Activated T-cell treated with anti-CD3 and anti-CD28 coated beads, Interleukin-2, amount 50 U/mL, for 24 hours (primary cell): ENCODE data around the gene FAM228B.

Source experiments
- DNase-seq: peaks from one replicate; pipeline ENCODE4 v3.0.0-alpha.2; 2020
- H3K27ac Mint-ChIP-seq: 2 replicates; pipeline ENCODE4 v1.8.0; 2020; ENCODE audit warnings: mild to moderate bottlenecking, mixed read lengths
- H3K27me3 Mint-ChIP-seq: 2 replicates; pipeline ENCODE4 v1.8.0; 2020; ENCODE audit warnings: mixed read lengths
- H3K36me3 Mint-ChIP-seq: 2 replicates; pipeline ENCODE4 v1.8.0; 2020; ENCODE audit warnings: low read depth, mixed read lengths
- H3K4me1 Mint-ChIP-seq: 2 replicates; pipeline ENCODE4 v1.8.0; 2020; ENCODE audit warnings: low read depth, mixed read lengths
- H3K4me3 Mint-ChIP-seq: 2 replicates; pipeline ENCODE4 v1.8.0; 2020; ENCODE audit warnings: mild to moderate bottlenecking, moderate library complexity, mixed read lengths
- H3K9me3 Mint-ChIP-seq: 2 replicates; pipeline ENCODE4 v1.8.0; 2020; ENCODE audit warnings: mixed read lengths

FAM228B gene

DNA sequence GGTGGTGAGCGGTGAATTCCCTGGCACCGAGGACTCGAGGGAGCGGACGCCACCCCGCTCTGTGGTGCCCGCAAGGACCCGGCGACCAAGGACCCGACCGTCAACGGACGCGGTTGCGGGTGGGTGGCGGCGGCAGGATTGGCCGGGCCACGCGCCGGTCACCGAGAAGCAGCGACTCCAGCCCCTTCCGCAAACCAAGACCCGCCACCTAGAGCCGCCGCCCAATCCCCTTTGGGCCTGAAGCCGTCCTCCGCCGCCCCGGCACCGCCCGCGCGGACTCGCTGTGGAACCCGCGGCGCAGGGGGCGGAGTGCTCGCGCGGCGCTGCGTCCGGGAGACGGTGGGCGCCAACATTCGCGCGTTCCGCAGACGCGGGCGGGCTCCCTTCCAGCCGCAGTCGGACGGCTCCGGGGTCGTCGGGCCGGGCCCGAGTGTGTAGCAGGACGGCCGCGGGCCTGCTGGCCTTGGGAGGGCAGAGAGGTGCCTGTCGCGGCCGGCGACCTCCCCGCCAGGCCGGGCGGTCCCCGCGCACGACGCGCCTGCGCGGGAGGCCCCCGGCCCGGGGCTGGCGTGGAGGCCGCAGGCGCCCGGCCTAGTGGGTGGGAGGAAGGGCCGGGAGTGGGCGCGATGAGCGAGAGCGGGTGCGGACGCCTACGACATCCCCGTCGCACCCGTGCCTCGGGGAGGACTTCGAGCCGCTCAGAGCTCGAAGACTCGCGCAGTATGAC, at the start of gene FAM228B, which contains the start of gene PFN4:
FAM228B (plus strand) TSS at position 275 of the 727 bp plus-strand sequence. CDS start 893 bp downstream, outside the sequence.
PFN4 (minus strand) TSS at position 140 of the 727 bp plus-strand sequence. CDS start 799 bp downstream, outside the sequence.
- peaks cover 3% of the 10 kb centered on the region for H3K27me3 Mint-ChIP-seq
- peak within 1 kb of the TSS; percentile 81 for H3K27ac Mint-ChIP-seq
- H3K36me3 Mint-ChIP-seq = no peaks in the 10 kb centered on the region
- DNase-seq = peak; percentile 82
- no peaks in the 10 kb centered on the region for H3K9me3 Mint-ChIP-seq
- H3K4me1 Mint-ChIP-seq = peaks cover 11% of the 10 kb centered on the region
- peak within 1 kb of the TSS; percentile 78 for H3K4me3 Mint-ChIP-seq

DNA sequence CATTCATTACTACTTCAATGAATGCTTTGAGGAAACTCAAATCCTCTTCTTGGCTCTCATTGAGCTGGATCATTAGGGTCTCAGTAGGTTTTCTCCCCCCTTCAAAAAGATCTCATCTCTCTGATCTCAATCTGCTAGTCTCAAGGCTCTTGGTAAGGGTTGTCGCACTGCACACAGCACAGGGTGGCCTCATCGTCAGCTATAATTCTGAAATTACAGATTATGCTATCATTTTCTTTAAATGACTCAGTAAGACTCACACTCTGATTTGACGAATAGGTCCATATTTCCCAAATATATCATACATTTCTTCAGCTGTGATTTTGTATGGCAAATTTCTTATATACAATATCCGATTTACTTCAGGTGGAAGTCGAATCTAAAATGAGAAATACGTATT, 49.5 kb upstream of the FAM228B start:
- Mint-ChIP-seq H3K27me3 (no peaks in the 10 kb centered on the region), H3K4me1 (peaks cover 46% of the 10 kb centered on the region), H3K36me3 (peaks cover 64% of the 10 kb centered on the region), H3K27ac (peak overlapping the region; percentile 85), H3K4me3 (peak overlapping the region; percentile 98), H3K9me3 (no peaks in the 10 kb centered on the region)
- DNase-seq = no peak

DNA sequence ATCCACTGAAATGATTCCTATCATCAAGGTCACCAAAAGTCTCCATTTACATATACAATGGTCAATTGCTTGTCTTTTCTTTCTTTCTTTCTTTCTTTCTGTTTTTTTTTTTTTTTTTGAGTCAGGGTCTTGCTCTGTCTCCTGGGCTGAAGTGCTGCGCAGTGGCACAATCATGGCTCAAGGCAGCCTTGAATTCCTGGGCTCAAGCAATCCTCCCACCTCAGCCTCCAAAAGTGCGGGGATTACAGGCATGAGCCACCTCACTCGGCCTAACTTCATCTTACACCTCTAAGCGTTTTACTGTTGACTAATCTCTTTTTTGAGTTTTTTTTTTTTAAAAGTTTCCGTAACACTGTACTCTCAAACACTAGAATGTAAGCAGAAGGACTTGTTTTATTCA, 48.0 kb upstream of the FAM228B start:
- H3K9me3 Mint-ChIP-seq = no peaks in the 10 kb centered on the region
- peaks cover 46% of the 10 kb centered on the region for H3K4me1 Mint-ChIP-seq

DNA sequence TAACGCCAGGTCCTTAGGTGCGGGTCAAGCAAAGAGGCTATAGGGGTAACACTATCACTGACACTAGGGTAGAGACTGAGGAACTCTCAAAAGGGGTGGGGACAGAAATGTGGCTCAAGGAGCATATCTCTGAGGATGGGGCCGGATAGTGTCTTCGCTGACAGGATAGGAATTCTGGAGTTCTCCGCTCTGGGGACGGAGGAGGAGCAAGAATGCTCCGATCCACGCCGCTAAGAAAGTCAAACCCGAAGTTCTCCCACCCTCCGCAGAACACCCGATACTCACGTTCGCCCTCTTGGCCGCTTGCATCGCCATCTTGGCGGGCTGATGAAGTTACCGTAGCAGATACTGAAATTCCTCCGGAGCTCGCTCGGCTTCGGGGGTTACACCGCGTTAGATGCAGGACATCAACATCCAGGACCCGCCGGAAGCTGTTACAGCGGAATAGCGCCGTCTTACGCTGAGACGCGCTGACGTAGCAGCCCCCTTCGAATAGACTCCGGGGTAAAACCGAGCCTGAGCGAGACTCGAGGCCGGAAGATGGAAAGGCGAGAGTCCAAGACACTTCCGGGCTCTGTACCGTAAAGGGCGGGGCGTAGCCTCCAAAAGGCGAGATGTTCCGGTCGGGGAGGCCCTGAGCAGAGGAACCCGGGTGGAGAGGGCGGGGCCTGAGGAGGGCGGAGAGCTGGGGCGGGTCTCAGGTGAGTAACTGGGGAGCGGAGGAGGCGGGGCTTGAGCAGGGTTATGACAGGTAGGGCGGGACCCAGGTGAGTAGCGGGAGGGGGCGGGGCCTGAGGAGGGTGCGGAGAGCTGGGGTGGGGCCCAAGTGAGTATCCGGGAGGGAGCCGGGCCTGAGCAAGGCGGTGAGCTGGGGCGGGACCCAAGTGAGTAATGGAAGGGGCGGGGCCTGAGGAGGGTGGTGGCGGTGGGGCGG, 47.1 kb upstream of the FAM228B start, which contains the start of gene SF3B6:
SF3B6 (minus strand) TSS at position 412 of the 934 bp plus-strand sequence; CDS start at position 315, 97 bp downstream.
- Mint-ChIP-seq H3K4me1 (peaks cover 46% of the 10 kb centered on the region), H3K4me3 (peak within 1 kb of the TSS; percentile 98), H3K27ac (peak within 1 kb of the TSS; percentile 97), H3K9me3 (no peaks in the 10 kb centered on the region), H3K27me3 (no peaks in the 10 kb centered on the region), H3K36me3 (peaks cover 48% of the 10 kb centered on the region)
- DNase-seq = peak; percentile 99

More for the DNA sequence above, 48.0 kb upstream of the FAM228B start:
- DNase-seq = no peak
- peak overlapping the region; percentile 98 for H3K4me3 Mint-ChIP-seq
- peaks cover 50% of the 10 kb centered on the region for H3K36me3 Mint-ChIP-seq
- no peaks in the 10 kb centered on the region for H3K27me3 Mint-ChIP-seq
- H3K27ac Mint-ChIP-seq = peak overlapping the region; percentile 97

DNA sequence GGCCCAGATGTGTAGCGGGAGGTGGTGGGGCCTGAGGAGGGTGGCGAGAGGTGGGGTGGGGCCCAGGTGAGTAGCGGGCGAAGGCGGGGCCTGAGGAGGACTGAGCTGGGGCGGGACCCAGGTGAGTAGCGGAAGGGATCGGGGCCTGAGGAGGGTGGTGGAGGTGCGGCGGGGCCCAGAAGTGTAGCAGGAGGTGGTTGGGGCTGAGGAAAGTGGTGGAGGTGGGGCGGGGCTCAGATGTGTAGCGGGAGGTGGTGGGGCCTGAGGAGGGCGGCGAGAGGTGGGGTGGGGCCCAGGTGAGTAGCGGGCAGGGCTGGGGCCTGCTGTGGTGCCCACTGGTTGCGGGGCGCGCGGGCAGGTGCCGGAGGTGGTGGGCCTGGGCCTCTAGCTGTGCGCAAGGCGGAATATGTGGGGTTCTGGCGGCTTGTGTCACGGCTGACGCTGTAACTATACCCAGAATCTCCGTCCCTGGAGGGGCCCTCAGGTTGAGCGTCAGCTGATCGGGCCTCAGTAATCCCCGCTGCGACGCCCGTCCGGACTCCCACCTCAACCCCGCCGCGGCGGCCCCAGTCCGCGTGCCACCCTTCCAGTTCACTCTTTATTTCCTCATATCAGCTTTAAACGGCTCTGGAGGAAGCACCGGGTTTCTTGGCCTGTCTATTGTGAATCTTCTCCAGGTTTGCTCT, 46.3 kb upstream of the FAM228B start:
- Mint-ChIP-seq H3K9me3 (no peaks in the 10 kb centered on the region), H3K36me3 (peaks cover 42% of the 10 kb centered on the region), H3K27me3 (no peaks in the 10 kb centered on the region), H3K4me1 (peaks cover 41% of the 10 kb centered on the region), H3K4me3 (peak overlapping the region; percentile 98), H3K27ac (peak overlapping the region; percentile 97)
- DNase-seq = no peak

DNA sequence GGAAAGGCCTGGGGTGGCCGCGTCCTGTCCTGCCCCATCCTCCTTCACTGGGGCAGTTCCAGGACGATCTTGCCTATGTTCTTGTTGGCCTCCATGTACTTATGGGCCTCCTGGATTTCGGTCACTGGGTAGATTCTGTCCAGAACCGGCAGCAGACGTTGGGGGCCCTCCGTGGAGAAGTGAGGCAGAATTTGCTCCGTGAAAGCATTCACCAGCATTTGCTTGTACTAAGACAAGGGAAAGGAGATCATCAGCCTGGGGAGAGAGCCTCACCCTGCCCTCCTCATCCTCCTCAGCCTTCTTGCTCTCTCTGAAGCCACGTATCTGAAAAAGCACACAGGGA, 45.8 kb upstream of the FAM228B start:
- Mint-ChIP-seq H3K27ac (peak overlapping the region; percentile 71), H3K4me1 (peaks cover 37% of the 10 kb centered on the region), H3K27me3 (no peaks in the 10 kb centered on the region), H3K9me3 (no peaks in the 10 kb centered on the region), H3K36me3 (peaks cover 42% of the 10 kb centered on the region), H3K4me3 (peak overlapping the region; percentile 98)
- no peak for DNase-seq

DNA sequence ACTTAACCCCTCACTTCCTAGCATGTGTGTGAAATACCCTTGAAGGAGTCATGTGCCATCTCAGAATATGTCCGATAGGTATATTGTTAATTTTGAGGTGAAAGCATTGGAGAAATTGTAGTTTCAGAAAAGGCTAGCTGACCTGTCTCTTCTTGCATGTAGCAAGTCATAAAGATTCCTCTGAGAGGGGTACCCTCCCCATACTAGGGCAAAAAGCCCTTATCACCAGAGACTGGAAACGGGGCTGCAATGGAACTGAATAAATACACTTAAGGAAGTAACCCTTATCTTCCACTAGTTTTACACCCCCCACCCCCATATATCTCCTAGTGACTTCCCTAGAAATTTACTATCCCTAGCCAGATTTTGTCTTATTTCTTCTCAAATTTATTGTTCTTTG, 45.4 kb upstream of the FAM228B start:
- H3K36me3 Mint-ChIP-seq = peaks cover 42% of the 10 kb centered on the region
- H3K27ac Mint-ChIP-seq = peak overlapping the region; percentile 71
- H3K4me3 Mint-ChIP-seq = peak overlapping the region; percentile 98
- DNase-seq = no peak
- H3K27me3 Mint-ChIP-seq = no peaks in the 10 kb centered on the region
- peaks cover 34% of the 10 kb centered on the region for H3K4me1 Mint-ChIP-seq
- no peaks in the 10 kb centered on the region for H3K9me3 Mint-ChIP-seq

DNA sequence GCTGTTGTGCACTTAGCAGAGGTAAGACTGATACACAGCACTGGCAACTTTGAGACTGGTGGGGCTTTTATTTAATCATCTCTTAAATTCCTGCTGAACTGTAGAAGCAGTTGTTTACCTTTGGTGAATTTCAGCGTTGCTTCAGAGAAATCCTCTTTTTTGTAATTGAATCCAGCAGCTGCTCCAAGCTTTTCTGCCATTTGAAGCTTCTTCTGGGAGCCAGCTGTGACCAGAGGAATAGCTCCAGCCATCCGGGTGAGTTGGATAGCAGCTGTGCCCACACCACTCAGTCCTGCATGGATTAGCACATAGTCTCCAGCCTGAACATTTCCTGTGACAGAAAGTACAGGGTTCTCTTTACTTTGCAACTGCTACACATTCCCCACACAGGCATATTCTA, 42.6 kb upstream of the FAM228B start:
- peaks cover 26% of the 10 kb centered on the region for H3K4me1 Mint-ChIP-seq
- no peaks in the 10 kb centered on the region for H3K27me3 Mint-ChIP-seq
- DNase-seq = no peak
- no peak overlapping the region for H3K4me3 Mint-ChIP-seq
- peaks cover 17% of the 10 kb centered on the region for H3K36me3 Mint-ChIP-seq
- H3K9me3 Mint-ChIP-seq = no peaks in the 10 kb centered on the region
- no peak overlapping the region for H3K27ac Mint-ChIP-seq

DNA sequence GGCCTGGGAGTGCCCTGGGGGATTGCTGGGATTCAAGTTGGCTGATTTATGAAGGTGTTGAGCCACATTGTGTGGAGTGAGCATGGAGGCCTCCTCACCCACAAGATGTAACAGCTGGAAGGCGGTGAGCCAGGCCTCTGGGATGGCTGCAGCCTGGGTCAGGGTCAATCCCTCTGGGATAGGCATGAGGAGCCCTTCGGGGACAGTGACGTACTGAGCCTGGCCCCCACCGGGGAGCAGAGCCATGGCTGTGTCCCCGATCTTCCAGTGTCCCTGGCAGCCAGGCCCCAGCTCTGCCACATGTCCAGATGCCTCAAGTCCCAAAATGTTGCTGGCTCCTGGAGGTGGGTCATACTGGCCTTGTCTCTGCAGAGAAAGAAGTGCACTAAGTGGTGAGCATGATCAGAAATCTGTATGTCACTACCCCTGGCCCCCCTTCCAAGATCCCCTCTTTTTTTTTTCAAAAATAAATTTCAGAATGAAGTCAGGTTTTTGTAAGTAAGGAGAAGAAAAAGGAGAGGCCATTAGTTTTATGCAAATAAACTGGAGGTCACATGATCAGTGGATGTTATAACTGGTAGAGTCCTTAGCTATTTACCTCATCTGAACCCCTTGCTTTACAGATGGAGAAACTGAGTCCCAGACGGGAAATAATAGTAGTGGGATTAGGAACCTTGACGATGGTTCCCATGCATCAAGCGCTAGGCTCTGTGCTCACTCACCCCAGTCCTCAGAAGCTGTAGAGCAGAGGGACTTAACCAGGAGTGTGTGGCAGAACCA, 40.3 kb upstream of the FAM228B start:
- Mint-ChIP-seq H3K9me3 (no peaks in the 10 kb centered on the region), H3K27me3 (no peaks in the 10 kb centered on the region), H3K27ac (peak overlapping the region; percentile 84)

DNA sequence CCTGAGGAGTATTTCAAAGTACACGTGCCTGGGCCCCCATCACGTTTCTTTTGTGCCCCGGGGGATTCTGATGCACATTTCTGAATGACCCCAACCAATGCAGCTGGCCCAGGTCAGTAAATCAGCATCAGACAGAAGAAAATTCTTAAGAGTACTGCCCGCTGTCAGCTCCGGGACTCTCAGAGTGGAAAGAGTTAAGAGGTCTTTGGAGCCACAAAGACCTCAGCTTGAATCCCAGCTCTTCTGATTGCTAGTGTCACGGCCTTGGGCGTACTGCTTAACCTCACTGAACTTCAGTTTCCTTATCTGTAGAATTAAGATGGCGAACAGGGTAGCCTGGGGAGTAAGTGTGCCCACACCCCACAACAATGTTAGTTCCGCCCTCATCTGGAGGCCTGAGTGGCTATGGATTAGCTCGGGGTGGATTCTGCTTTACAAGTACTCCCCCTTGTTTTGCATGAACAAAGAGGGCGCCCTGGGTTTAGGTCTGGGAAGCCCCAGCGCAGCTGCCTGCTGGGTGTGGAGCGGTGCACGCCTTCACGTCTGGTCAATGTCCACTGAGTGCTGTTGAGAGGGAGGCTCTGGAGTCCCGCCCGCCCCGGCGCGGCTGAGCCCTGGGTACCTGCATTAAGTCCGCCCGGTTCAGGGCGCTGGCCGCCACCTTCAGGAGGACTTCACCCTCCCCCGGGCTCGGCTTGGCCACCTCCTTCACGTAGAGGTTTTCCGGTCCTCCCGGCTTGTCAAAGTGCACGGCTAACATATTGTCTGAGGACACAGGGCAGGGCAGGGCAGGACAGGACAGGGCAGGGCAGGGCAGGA, 39.5 kb upstream of the FAM228B start:
- Mint-ChIP-seq H3K36me3 (peaks cover 14% of the 10 kb centered on the region), H3K27me3 (no peaks in the 10 kb centered on the region), H3K4me1 (peaks cover 18% of the 10 kb centered on the region), H3K27ac (peak overlapping the region; percentile 84), H3K9me3 (no peaks in the 10 kb centered on the region), H3K4me3 (peak overlapping the region; percentile 84)
- no peak for DNase-seq

More for the DNA sequence above, 40.3 kb upstream of the FAM228B start:
- Mint-ChIP-seq H3K36me3 (peaks cover 14% of the 10 kb centered on the region), H3K4me1 (peaks cover 18% of the 10 kb centered on the region), H3K4me3 (peak overlapping the region; percentile 84)
- DNase-seq = no peak

DNA sequence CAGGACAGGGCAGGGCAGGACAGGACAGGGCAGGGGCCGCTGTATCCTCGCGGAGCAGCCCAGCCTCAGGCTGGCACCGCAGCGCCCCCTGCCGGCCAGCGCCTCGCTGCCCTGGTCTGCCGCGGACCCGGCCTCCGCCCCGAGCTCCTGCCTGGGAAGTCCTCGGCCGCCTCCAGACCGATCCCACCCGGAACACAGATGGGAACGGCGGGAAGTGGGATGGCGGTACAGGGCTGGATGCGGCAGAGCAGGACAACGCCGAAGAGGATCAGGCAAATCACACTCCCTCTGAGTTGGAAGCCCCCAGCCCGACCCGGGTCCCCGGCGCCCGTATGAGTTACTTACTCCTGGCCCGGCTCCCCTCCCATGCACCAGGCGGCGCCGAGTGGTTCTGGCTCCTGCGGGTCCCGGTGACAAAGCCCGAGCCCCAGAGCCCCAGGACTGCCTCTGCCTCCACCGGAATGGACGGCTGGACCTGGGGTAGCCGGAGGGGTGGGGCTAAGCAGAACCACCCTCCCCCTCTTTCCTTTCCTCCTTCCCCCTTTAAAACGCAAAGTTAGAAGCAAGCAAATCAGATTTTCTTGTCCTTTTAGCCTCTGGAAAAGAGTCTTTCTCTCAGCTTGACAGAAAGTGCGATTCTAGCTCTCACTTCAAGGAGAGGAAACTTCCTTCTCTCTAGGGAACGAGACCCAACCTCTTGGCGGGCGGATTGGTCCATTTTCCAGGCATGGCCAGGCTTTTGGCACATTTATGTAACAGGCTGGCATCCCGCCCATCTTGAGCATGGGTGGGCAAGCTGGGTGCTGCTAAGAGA, 38.7 kb upstream of the FAM228B start, which contains the start of gene TP53I3:
TP53I3 (minus strand) TSS at position 449 of the 814 bp plus-strand sequence. CDS start 508 bp downstream, outside the sequence.
- H3K4me1 Mint-ChIP-seq = peaks cover 18% of the 10 kb centered on the region
- peaks cover 14% of the 10 kb centered on the region for H3K36me3 Mint-ChIP-seq
- peak; percentile 92 for DNase-seq
- peak within 1 kb of the TSS; percentile 84 for H3K4me3 Mint-ChIP-seq
- H3K27me3 Mint-ChIP-seq = no peaks in the 10 kb centered on the region
- H3K9me3 Mint-ChIP-seq = no peaks in the 10 kb centered on the region
- H3K27ac Mint-ChIP-seq = peak within 1 kb of the TSS; percentile 84

DNA sequence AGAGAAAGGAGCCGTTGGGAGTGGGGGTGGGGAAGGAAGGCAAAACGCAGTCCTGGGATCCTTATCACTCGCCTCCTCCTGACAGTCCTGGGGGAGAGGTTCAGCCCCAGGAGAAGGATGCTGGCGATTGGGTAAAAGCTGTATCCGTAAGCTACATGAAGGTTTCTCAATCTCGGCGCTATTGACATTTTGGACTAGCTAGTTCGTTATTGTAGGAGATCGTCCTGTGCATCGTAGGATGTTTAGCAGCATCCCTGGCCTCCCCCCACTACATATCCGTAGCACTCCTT, 38.1 kb upstream of the FAM228B start:
- Mint-ChIP-seq H3K4me1 (peaks cover 18% of the 10 kb centered on the region), H3K27me3 (no peaks in the 10 kb centered on the region), H3K27ac (no peak overlapping the region)

More for the DNA sequence above, 38.1 kb upstream of the FAM228B start:
- H3K9me3 Mint-ChIP-seq = no peaks in the 10 kb centered on the region
- DNase-seq = no peak
- H3K4me3 Mint-ChIP-seq = peak overlapping the region; percentile 84
- peaks cover 14% of the 10 kb centered on the region for H3K36me3 Mint-ChIP-seq
